ENCODE measurements around the gene ABCG4.

DNA sequence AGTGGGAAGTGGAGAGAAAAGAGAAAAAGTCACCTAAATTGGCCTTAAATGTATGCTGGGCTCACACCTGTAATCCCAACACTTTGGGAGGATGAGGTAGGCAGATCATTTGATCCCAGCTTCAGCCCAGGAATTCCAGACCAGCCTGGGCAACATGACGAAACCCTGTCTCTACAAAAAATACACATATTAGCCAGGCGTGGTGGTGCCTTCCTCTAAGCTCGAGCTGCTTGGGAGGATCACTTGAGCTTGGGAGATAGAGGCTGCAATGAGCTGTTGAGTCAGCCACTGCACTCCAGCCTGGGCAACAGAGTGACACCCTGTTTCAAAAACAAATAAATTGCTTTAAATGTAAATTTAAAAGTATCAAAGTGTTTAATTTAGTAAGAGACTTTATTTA is 61.2 kb downstream of the ABCG4 start:
- TF ChIP-seq, protein P1, sequence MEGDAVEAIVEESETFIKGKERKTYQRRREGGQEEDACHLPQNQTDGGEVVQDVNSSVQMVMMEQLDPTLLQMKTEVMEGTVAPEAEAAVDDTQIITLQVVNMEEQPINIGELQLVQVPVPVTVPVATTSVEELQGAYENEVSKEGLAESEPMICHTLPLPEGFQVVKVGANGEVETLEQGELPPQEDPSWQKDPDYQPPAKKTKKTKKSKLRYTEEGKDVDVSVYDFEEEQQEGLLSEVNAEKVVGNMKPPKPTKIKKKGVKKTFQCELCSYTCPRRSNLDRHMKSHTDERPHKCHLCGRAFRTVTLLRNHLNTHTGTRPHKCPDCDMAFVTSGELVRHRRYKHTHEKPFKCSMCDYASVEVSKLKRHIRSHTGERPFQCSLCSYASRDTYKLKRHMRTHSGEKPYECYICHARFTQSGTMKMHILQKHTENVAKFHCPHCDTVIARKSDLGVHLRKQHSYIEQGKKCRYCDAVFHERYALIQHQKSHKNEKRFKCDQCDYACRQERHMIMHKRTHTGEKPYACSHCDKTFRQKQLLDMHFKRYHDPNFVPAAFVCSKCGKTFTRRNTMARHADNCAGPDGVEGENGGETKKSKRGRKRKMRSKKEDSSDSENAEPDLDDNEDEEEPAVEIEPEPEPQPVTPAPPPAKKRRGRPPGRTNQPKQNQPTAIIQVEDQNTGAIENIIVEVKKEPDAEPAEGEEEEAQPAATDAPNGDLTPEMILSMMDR (IDR thresholded peaks at IDR 0.05), result no peak
- TF ChIP-seq POLR2A (IDR thresholded peaks at IDR 0.05), result no peak

Data from thyroid gland (tissue), 4 donors.